SK-N-DZ (cell line): Measurements from ENCODE around the gene SSH3.
A peak's percentile ranks its signal among the peaks of the same experiment; 100 is the strongest.

Experiments
- DNase-seq: peaks from one replicate; pipeline ENCODE4 v3.0.0-alpha.2; 2015; ENCODE audit warnings: low spot score

SSH3 gene

DNA sequence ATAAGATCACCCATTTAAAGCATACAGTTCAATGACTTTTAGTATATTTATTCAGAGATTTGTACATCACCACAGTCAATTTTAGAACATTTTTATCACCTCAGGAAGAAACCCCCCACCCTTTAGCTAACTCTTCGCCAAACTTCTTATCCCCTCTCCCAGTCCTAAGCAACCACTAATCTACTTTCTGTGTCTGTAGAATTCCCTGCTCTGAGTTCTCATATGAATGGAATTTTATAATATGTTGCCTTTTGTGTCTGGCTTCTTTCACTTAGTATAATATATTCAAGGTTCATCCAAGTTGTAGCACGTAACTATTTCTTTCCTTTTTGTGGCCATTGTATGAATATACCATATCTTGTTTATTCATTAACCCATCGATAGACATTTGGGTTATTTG lies 10.7 kb upstream of the SSH3 start:
- DNase-seq: no peak

DNA sequence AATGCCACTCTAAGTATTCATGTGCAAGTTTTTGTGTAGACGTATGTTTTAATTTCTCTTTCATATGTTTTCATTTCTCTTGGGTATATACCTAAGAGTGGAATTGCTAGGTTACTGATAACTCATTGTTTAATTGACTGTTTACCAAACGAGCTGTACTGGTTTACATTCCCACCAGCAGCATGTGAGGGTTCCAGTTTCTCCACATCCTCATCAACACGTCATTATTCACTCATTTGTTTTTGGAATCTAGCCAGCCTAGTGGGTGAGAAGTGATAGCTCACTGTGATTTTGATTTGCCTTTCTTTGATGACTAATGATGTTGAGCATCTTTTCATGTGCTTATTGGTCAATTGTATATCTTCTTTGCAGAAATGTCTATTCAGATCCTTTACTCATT lies 10.2 kb upstream of the SSH3 start:
- DNase-seq: no peak

DNA sequence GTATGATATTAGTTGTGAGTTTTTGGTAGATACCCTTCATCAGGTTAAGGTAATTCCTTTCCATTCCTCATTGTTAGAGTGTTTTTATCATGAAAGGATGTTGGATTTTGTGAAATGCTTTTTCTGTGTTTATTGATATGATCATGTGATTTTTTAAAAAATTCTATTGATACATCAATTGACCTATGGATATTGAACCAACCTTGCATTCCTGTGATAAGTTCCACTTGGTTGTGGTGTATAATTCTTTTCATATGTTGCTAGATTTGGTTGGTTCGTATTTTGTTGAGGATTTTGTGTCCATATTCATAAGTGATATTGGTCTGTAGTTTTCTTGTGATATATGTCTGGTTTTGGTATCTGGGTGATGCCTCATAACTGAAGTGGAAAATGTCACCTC lies 7.5 kb upstream of the SSH3 start:
- no peak for DNase-seq

- DNase-seq: no peak
Measured at GRCh38 chr11:67298786-67299185, 4.5 kb upstream of the SSH3 start.

- no peak for DNase-seq
Measured at GRCh38 chr11:67299471-67300191, 3.7 kb upstream of the SSH3 start.

GRCh38 chr11:67300256-67300755 lies 3.0 kb upstream of the SSH3 start:
- DNase-seq: no peak

GRCh38 chr11:67300756-67301312 lies 2.5 kb upstream of the SSH3 start:
- DNase-seq: no peak

GRCh38 chr11:67301313-67301921 lies 1.9 kb upstream of the SSH3 start:
- DNase-seq: no peak

DNA sequence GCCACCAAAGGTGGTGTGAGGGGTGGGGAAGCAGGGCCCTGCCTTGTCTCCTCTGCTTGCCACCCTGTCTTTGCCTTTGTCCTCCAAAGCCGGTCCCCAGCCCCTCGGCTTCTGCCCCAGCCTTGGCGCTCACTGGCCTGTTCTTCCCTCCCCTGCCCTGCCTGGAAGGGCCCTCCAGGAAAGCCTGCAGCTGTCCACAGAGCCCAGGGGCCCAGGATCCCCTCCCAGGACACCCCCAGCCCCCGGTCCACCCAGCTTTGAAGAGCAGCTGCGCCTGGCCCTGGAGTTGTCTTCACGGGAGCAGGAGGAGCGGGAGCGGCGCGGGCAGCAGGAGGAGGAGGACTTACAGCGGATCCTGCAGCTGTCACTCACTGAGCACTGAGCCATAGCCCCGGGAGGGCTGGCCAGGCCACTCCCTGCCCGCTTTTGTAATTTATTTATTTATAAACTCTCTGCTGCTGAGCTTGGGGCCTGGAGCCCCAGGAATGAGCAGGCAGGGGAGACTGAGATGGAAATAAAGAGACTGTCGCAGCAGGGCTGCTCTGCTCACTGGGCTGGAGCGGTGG lies 1.3 kb upstream of the SSH3 start:
- no peak for DNase-seq

GRCh38 chr11:67302571-67303131 lies 679 bp upstream of the SSH3 start:
- DNase-seq: no peak

DNA sequence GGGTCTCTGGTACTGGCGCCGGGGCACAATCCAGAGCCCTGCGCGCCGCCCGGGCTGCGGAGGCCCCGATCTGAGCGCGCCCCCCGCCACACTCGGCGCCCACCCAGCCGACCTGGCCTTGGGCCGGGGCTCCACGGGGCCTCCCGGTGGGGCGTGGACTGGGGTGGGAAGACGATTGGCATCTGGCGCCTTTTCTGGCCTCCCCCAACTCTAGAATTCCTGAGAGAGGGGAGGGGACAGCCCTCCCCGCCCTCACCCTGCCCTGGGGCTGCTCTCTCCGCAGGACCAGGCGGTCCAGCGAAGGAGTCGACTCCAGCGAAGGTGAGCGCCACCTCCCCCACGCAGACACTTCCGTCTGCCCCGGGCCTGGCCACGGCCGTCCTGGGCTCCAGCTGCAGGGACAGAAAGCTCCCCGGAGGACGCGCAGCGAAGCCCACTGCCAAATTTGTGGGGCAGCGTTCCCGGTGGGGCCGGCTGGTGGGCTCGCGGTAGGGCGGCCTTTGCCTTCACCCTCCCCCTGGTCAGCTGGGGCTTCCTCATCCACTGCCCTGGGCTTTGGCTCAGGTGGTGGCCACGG lies 593 bp downstream of the SSH3 start:
- no peak for DNase-seq

GRCh38 chr11:67304511-67305113 lies 1.3 kb downstream of the SSH3 start:
- no peak for DNase-seq

DNA sequence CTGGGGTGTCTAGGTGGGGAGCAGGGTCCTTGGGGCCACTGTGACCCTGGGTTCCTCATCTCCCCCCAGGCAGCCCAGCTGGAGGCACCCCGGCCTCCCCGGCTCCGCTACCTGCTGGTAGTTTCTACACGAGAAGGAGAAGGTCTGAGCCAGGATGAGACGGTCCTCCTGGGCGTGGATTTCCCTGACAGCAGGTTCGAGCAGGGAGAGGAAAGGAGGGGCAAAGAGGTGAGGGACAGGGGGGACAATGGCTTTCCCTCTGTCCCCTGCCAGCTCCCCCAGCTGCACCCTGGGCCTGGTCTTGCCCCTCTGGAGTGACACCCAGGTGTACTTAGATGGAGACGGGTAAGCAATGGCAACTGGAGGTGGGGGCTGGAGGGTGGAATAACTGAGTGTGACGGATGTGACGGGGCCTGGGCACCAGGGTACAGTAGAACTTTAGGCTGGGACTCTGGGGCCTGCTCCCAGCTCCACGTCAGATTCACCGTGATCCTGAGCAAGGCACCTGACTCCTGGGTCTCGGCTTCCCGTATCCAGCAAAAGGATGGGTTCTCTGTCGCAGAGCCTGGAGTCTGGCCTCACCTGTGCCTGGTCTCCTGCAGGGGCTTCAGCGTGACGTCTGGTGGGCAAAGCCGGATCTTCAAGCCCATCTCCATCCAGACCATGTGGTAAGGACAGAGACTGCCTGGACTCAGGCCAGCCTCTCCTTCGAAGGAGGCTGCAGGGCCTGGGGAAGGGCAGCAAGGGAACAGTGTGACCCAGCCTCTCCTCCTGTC lies 3.6 kb downstream of the SSH3 start:
- no peak for DNase-seq

DNA sequence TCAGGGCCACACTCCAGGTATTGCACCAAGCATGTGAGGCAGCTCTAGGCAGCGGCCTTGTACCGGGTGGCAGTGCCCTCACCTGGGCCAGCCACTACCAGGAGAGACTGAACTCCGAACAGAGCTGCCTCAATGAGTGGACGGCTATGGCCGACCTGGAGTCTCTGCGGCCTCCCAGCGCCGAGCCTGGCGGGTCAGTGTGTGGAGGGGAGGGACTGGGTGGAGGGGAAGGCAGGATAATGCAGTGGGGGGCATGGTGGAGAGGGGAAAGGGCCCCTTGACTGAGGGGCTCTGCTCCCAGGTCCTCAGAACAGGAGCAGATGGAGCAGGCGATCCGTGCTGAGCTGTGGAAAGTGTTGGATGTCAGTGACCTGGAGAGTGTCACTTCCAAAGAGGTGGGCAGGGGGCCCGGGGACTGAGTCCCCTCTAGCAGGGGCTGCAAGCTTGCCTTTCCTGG lies 4.2 kb downstream of the SSH3 start:
- DNase-seq: peak; percentile 41

GRCh38 chr11:67308031-67308866 lies 4.9 kb downstream of the SSH3 start:
- no peak for DNase-seq

DNA sequence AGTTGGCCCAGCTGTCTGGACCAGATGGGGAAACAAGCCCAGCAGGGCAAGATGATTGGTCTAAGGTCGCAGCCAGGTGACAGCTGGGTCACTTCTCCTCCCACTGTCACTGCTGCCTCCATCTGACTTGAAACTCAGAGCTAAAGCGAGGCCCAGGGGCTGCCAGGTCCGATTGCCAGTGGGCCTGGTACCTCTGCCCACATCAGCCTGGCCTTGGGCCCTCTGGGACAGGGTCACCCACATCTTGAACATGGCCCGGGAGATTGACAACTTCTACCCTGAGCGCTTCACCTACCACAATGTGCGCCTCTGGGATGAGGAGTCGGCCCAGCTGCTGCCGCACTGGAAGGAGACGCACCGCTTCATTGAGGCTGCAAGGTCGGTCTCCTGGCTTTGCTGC lies 5.8 kb downstream of the SSH3 start:
- DNase-seq: no peak

DNA sequence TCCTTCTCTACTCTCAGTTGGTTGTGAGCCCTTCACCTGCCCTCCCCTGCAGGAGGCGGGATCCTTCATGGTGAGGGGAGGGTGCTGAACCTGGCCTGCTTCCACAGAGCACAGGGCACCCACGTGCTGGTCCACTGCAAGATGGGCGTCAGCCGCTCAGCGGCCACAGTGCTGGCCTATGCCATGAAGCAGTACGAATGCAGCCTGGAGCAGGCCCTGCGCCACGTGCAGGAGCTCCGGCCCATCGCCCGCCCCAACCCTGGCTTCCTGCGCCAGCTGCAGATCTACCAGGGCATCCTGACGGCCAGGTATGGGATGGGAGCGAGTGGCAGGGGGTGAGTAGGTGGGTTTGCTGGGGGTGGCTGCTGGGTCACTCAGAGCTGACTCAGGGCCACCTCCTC lies 6.3 kb downstream of the SSH3 start:
- no peak for DNase-seq

- DNase-seq: no peak
Measured at GRCh38 chr11:67310246-67311050, 7.1 kb downstream of the SSH3 start.

- DNase-seq: no peak
Measured at GRCh38 chr11:67311051-67311555, 7.8 kb downstream of the SSH3 start.
